Measurements from ENCODE around the gene KNCN.

- TF ChIP-seq BHLHE40 (IDR thresholded peaks at IDR 0.05; ENCODE audit: borderline replicate concordance): no peak
- TF ChIP-seq FOXM1 (IDR thresholded peaks at IDR 0.05; ENCODE audit: borderline replicate concordance): no peak
- no peak for TF ChIP-seq ZNF384 (IDR thresholded peaks at IDR 0.05)
- TF ChIP-seq FOXA1 (IDR thresholded peaks at IDR 0.05): no peak
- no peak for TF ChIP-seq ARNT (IDR thresholded peaks at IDR 0.05)
- TF ChIP-seq SUZ12 (IDR thresholded peaks at IDR 0.05): no peak
- TF ChIP-seq SP1 (IDR thresholded peaks at IDR 0.05): no peak
- TF ChIP-seq HDGF (IDR thresholded peaks at IDR 0.05; ENCODE audit: borderline replicate concordance): no peak
- TF ChIP-seq TARDBP (IDR thresholded peaks at IDR 0.05): no peak
- no peak for TF ChIP-seq ELF4 (IDR thresholded peaks at IDR 0.05)
- no peak for TF ChIP-seq CTBP1 (IDR thresholded peaks at IDR 0.05; ENCODE audit: borderline replicate concordance)
- TF ChIP-seq LEF1 (IDR thresholded peaks at IDR 0.05; ENCODE audit: borderline replicate concordance): no peak
- no peak for TF ChIP-seq L3MBTL2 (conservative IDR thresholded peaks at IDR 0.05)
Observed at GRCh38 chr1:46538147-46538546, 13.3 kb downstream of the KNCN start.

Data from HEK293T (cell line).